Endothelial cell of umbilical vein (primary cell): ENCODE measurements around the gene MRPS30. TPM values are rescaled to one million over a fixed set of nuclear protein-coding genes. Genes with fewer than 3 reads are reported as not detected.

Experiments
- BruUV-seq: library from RNA; stranded (reverse); fragments of 400-500 nt; replicated peaks from 2 replicates; lab custom pipeline; 2021; lab: Mats Ljungman, UMichigan
- CTCF ChIA-PET: fragments of 300-600, 350-600 bp; sonication (Branson Sonifier 250); formaldehyde crosslinking; loops from one replicate; lab custom pipeline; 2021; ENCODE audit warnings: antibody characterized with exemption, inconsistent platforms; lab: Charles Lee
- POLR2A ChIA-PET: fragments of 300-600, 350-600 bp; sonication (Branson Sonifier 250); formaldehyde crosslinking; loops from one replicate; lab custom pipeline; 2021; ENCODE audit warnings: antibody characterized with exemption, inconsistent platforms; lab: Charles Lee
- DNase-seq: peaks from one replicate; pipeline ENCODE4 v3.0.0-alpha.2; 2011; ENCODE audit warnings: low read depth, low spot score
- FAIRE-seq: peaks from 2 replicates; lab custom pipeline; 2011; peaks lifted over from hg19 to GRCh38; lab: Jason Lieb, UNC
- H2AFZ ChIP-seq: 2 replicates; pipeline ENCODE4 v1.6.0; 2012; ENCODE audit warnings: low read depth, low read length, control low read depth, inconsistent platforms
- H3K27ac ChIP-seq: 2 replicates; pipeline ENCODE4 v1.5.1; 2011; ENCODE audit warnings: low read depth, mild to moderate bottlenecking, control low read depth, low read length, moderate library complexity; ENCODE audit not compliant: insufficient read depth
- H3K27me3 ChIP-seq, 2 experiments: 2 replicates each; pipeline versions ENCODE4 v1.6.0 to v1.6.1; 2011; ENCODE audit warnings: low read length in 2 of 2, mixed read lengths in 1 of 2; ENCODE audit not compliant: control insufficient read depth in 2 of 2, insufficient read depth in 2 of 2
- H3K36me3 ChIP-seq, 2 experiments: 2 replicates in 1 of 2; 3 replicates in 1 of 2; pipeline ENCODE4 v1.5.1; 2011; ENCODE audit warnings: low read length in 2 of 2, mild to moderate bottlenecking in 1 of 2, moderate library complexity in 1 of 2; ENCODE audit not compliant: control insufficient read depth in 2 of 2, insufficient read depth in 2 of 2; ENCODE audit errors: extremely low read depth in 1 of 2
- H3K4me1 ChIP-seq: 3 replicates; pipeline ENCODE4 v1.5.1; 2011; ENCODE audit warnings: mild to moderate bottlenecking, low read length; ENCODE audit not compliant: control insufficient read depth, insufficient read depth; ENCODE audit errors: extremely low read depth
- H3K4me2 ChIP-seq: 2 replicates; pipeline ENCODE4 v1.6.1; 2011; ENCODE audit warnings: low read length, control low read depth, mixed read lengths; ENCODE audit not compliant: insufficient read depth
- H3K4me3 ChIP-seq, 3 experiments: fragments of 200-600 bp in 1 of 3; sonication (generic), shearing (Covaris generic) in 1 of 3; replicated peaks in 1 of 3; 2 replicates each; pipeline ENCODE4 v1.5.1; 2011 to 2016; ENCODE audit warnings: control low read depth in 3 of 3, low read length in 3 of 3, mild to moderate bottlenecking in 2 of 3, inconsistent platforms in 1 of 3, low read depth in 1 of 3, moderate library complexity in 1 of 3; ENCODE audit not compliant: insufficient read depth in 1 of 3
- H3K79me2 ChIP-seq: 2 replicates; pipeline ENCODE4 v1.6.0; 2012; ENCODE audit warnings: low read length, inconsistent platforms; ENCODE audit not compliant: control insufficient read depth, insufficient read depth
- H3K9ac ChIP-seq: replicated peaks from 2 replicates; pipeline ENCODE3; 2011; ENCODE audit warnings: low read length, control low read depth; ENCODE audit not compliant: insufficient read depth; ENCODE audit errors: extremely low read depth
- H3K9me1 ChIP-seq: replicated peaks from 3 replicates; pipeline ENCODE4 v1.6.0; 2011; ENCODE audit warnings: mild to moderate bottlenecking, low read length; ENCODE audit not compliant: control insufficient read depth, insufficient read depth; ENCODE audit errors: extremely low read depth
- H3K9me3 ChIP-seq: replicated peaks from 2 replicates; pipeline ENCODE4 v1.5.1; 2012; ENCODE audit warnings: low read length, inconsistent platforms; ENCODE audit not compliant: control insufficient read depth, insufficient read depth
- H4K20me1 ChIP-seq: replicated peaks from 2 replicates; pipeline ENCODE3; 2011; ENCODE audit warnings: mild to moderate bottlenecking, low read length; ENCODE audit not compliant: control insufficient read depth, insufficient read depth; ENCODE audit errors: extremely low read depth
- CTCF ChIP-seq, 2 donors: IDR thresholded peaks; 1 replicate in 1 of 2; 2 replicates in 1 of 2; pipeline ENCODE4 v1.5.1; 2011; ENCODE audit warnings: low read length in 2 of 2, mild to moderate bottlenecking in 2 of 2, moderate library complexity in 2 of 2, control low read depth in 1 of 2, inconsistent platforms in 1 of 2, low read depth in 1 of 2; ENCODE audit not compliant: insufficient read depth in 1 of 2; ENCODE audit errors: extremely low read depth in 1 of 2
- EZH2 ChIP-seq: IDR thresholded peaks from 2 replicates; pipeline ENCODE4 v1.6.1; 2012; ENCODE audit warnings: borderline replicate concordance, low read depth, mild to moderate bottlenecking, moderate library complexity, low read length, inconsistent platforms; ENCODE audit not compliant: severe bottlenecking
- FOS ChIP-seq: IDR thresholded peaks from 2 replicates; pipeline ENCODE4 v1.6.1; 2011; ENCODE audit warnings: mild to moderate bottlenecking, low read length, moderate library complexity, borderline replicate concordance; ENCODE audit not compliant: insufficient read depth
- GATA2 ChIP-seq: IDR thresholded peaks from 2 replicates; pipeline ENCODE4 v1.7.0; 2011; ENCODE audit warnings: low read depth, mild to moderate bottlenecking, moderate library complexity, mixed read lengths, low read length; ENCODE audit not compliant: insufficient read length, insufficient read depth
- JUN ChIP-seq: IDR thresholded peaks from 2 replicates; pipeline ENCODE4 v1.6.1; 2011; ENCODE audit warnings: borderline replicate concordance, low read depth; ENCODE audit not compliant: insufficient read length, insufficient read depth
- MAX ChIP-seq: IDR thresholded peaks from 2 replicates; pipeline ENCODE4 v1.6.1; 2011; ENCODE audit not compliant: insufficient read depth, insufficient read length
- MYC ChIP-seq: IDR thresholded peaks from one replicate; pipeline ENCODE4 v1.6.1; 2011; ENCODE audit warnings: mild to moderate bottlenecking, low read depth, low read length
- POLR2A ChIP-seq: IDR thresholded peaks from 2 replicates; pipeline ENCODE4 v1.6.1; 2012; ENCODE audit warnings: low read depth, mild to moderate bottlenecking, control low read depth, low read length
- POLR2AphosphoS5 ChIP-seq: IDR thresholded peaks from 2 replicates; pipeline ENCODE4 v1.6.1; 2012; ENCODE audit warnings: low read depth, mild to moderate bottlenecking, control low read depth, low read length, moderate library complexity; ENCODE audit not compliant: insufficient read depth
- dilution Hi-C: fragments of 300-500 bp; cut with MboI; formaldehyde crosslinking; loops from one replicate; pipeline ENCODE4 v1.15.0; 2019; ENCODE audit warnings: low sequenced_read_pairs; ENCODE audit not compliant: extremely low pct_ligation_motif_present
- intact Hi-C: fragments of 100-400 bp; cut with micrococcal nuclease; formaldehyde crosslinking; loops from one replicate; pipeline ENCODE4 v1.10.0; 2022
- polyA plus RNA-seq, 4 experiments: library from polyadenylated mRNA; depleted of rRNA in 3 of 4; stranded (reverse) in 3 of 4; unstranded in 1 of 4; fragments of >200 nt; gene quantifications; 2 replicates each; pipeline versions ENCODE4 v1.2.1 to v1.2.3, GENCODE V29; 2011 to 2012; ENCODE audit warnings: missing spikeins in 1 of 4
- total RNA-seq: library from RNA; stranded (reverse); gene quantifications from 2 replicates; pipeline ENCODE4 v1.2.3, GENCODE V29; 2021

MRPS30 gene
- total and polyA plus RNA-seq, 2 donors (not counting 3 experiments of a cell fraction or from before 2014, with no cell fraction given), result 33.8 to 34.6 TPM

GRCh38 chr5:44814761-44815160, 6.0 kb downstream of the MRPS30 start:
- Histone ChIP-seq H3K36me3 (peaks cover 8 to 18% of the 10 kb centered on the region in 2 experiments), H3K9me3 (no peaks in the 10 kb centered on the region), H3K27me3 (no peaks in the 10 kb centered on the region), H2AFZ (no peak overlapping the region), H3K4me3 (no peak overlapping the region), H4K20me1 (no peaks in the 10 kb centered on the region), H3K4me2 (no peak overlapping the region), H3K27ac (no peak overlapping the region), H3K9me1 (no peaks in the 10 kb centered on the region), H3K4me1 (peaks cover 8% of the 10 kb centered on the region), H3K9ac (no peak overlapping the region), H3K79me2 (peaks cover 30% of the 10 kb centered on the region)
- no TSS peak for BruUV-seq
- dilution Hi-C loops, result no loop called here
- ChIA-PET CTCF (interaction anchor here (0.6 to 1.5 kb wide), 2 partner anchors 9 to 41 kb away, joined by 3 read pairs; no protein-coding TSS in a partner anchor), POLR2A (no interaction called here)
- FAIRE-seq (no peak), DNase-seq (peak; percentile 25)
- intact Hi-C loops, result no loop called here
- no peak for TF ChIP-seq CTCF (IDR thresholded peaks at IDR 0.05; ENCODE audit: extremely low read depth in 1 of 2, insufficient read depth in 1 of 2, low read depth in 1 of 2, low read length in 2 of 2)
- TF ChIP-seq POLR2AphosphoS5, result no peak
- TF ChIP-seq EZH2, result no peak
- TF ChIP-seq FOS, result no peak
- TF ChIP-seq MAX, result no peak
- TF ChIP-seq MYC, result no peak
- TF ChIP-seq POLR2A, result no peak
- TF ChIP-seq GATA2, result no peak
- TF ChIP-seq JUN, result no peak
